GM18870 (cell line): Measurements from ENCODE around the gene G6PC3.
A peak's percentile ranks its signal among the peaks of the same experiment; 100 is the strongest.
"Not testable (repeated sequence)": the region's sequence is repeated elsewhere in the genome, so short reads cannot be mapped to it uniquely, and the experiment has no call there.

ENCODE experiments used
- ATAC-seq: cut with Tn5 transposase; IDR thresholded peaks from one replicate; pipeline ENCODE4 v1.9.1; 2021; ENCODE audit warnings: moderate library complexity; ENCODE audit not compliant: unreplicated experiment

G6PC3 gene, protein sequence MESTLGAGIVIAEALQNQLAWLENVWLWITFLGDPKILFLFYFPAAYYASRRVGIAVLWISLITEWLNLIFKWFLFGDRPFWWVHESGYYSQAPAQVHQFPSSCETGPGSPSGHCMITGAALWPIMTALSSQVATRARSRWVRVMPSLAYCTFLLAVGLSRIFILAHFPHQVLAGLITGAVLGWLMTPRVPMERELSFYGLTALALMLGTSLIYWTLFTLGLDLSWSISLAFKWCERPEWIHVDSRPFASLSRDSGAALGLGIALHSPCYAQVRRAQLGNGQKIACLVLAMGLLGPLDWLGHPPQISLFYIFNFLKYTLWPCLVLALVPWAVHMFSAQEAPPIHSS

GRCh38 chr17:44070455-44071197, at the start of gene G6PC3:
G6PC3 (plus strand) TSS chr17:44070735; CDS start chr17:44070966, 231 bp downstream.
- peak; percentile 53 for ATAC-seq

GRCh38 chr17:44021227-44021626, 49.3 kb upstream of the G6PC3 start:
- not testable (repeated sequence) for ATAC-seq

- ATAC-seq = no peak
Measured at GRCh38 chr17:44022246-44022645, 48.3 kb upstream of the G6PC3 start.

DNA sequence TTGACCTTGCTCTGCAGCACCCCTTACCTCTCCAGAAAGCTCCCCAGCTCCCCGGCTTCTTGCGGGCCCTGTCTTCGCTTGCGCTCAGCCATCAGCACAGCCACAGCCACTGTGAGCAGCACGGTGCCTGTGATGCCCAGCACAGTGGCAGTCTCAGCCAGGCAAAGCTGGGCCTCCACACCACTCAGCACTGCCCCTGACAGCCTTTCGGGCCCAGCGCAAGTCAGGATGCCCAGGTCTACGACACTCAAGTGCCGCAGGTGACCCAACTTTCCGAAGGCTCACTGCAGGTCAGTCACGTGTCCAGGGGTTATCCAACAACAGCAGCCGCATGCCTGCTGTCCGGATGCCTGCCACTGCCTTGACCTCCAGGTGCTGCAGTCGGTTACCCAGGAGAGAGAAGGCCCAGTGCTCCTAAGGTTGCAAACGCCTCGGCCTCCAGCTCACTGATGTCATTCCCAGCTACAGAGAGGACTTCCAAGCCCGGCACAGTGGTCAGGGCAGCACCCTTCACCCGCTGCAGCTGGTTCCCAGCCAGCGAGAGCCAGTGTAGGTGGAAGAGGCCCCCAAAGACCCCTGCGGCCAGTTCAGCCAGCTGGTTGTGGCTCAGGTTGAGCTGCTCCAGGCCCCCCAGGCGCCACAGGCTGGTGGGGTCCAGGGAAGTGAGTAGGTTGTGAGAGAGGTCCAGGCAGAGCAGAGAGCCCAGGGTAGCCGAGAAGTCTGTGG, 46.8 kb upstream of the G6PC3 start:
- no peak for ATAC-seq

DNA sequence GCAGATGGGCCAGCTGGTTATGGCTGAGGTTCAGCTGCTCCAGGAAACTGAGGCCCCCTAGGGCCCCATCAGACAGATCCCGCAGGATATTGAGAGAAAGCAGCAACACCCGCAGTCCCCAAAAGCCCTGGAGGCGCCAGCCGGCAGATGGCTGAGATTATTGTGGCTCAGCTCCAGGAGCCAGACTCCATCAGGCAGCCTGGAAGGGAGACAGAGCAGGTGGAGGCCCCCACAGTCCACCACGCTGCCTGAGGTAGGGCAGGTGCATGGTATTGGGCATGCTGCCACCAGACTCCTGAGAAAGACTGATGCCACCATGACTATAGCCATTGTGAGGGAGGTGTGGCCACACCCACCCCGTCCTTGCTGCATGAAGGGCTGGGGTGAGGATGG, 46.3 kb upstream of the G6PC3 start:
- no peak for ATAC-seq

- no peak for ATAC-seq
Measured at GRCh38 chr17:44024853-44025252, 45.7 kb upstream of the G6PC3 start.

DNA sequence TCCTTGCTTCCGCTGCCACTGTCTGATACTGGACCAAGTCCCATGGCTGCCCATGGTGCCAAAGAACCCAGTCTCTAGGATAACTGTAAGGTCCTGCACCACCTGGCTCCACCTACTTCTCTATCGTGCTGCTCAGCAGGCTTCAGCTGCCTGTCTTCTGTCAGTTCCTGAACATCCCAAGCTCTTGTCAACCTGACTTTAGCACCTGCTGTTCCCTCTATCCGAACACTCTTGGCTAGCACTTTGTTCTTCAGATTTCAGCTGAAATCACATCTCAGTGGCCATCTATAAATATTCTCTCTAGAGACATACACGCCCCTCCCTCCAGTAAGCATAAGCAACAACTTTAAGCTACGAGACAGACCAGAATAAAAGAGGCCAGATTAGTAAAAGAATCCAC, 40.8 kb upstream of the G6PC3 start:
- no peak for ATAC-seq

DNA sequence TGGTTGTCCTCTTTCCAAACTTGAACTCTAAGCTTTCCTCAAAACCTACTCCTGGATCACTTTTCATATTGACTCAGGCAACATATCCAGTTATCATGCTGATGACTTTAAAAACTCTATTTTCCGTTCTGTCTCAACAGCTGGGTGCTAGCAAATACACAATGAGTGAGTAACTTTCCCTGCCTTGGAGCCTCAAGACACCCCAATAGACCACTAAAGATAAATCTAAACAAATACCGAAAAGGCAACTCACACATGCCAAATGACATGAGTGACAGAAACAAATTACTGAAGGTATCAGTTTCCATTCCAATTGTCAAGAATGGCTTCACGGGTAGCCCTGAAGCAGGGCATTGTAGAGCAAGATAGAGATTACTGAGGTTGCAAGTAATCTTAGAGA, 40.1 kb upstream of the G6PC3 start:
- no peak for ATAC-seq

GRCh38 chr17:44033861-44034408, 36.6 kb upstream of the G6PC3 start:
- ATAC-seq = no peak

- not testable (repeated sequence) for ATAC-seq
Measured at GRCh38 chr17:44034688-44035087, 35.8 kb upstream of the G6PC3 start.

DNA sequence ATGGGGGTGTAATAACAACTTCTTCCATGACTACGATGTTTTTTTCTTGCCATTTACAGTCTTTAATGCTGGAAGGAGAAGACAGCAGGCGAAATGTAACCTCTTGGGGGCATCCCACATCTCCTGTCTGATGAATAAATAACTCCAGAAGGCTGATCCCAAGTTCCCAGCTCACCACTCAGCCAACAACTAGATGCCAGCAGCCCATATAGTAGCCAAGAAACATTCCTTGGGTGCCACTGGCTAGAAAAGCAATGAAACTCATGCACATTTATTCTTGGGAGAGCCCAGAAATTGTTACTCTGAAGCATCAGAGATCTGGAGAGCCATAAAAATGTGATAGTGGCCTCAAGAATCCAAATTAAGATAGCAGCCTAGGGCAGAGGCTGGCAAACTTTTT, 33.1 kb upstream of the G6PC3 start:
- no peak for ATAC-seq

- ATAC-seq = no peak
Measured at GRCh38 chr17:44038604-44039011, 31.9 kb upstream of the G6PC3 start.

GRCh38 chr17:44039829-44040635, 30.5 kb upstream of the G6PC3 start:
- no peak for ATAC-seq

- ATAC-seq = no peak
Measured at GRCh38 chr17:44043272-44043696, 27.3 kb upstream of the G6PC3 start.

DNA sequence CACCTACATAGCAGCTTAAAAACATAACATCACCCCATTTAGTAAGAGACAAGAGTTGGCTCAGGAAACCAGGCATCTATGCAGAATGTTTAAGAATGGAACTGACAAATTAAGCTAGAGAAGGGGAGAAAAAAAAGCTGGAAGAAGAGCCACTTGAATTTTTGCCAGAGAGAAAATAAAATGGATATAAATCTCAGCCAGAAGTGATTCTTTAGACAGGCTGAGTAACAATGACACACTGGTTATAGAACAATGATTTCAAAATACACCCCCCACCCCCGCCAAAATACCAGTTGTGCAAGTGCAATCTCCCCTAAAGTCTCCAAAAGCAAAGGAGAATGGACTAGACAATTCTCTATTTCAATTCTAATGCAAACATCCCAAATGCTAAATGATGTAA, 26.5 kb upstream of the G6PC3 start:
- no peak for ATAC-seq

DNA sequence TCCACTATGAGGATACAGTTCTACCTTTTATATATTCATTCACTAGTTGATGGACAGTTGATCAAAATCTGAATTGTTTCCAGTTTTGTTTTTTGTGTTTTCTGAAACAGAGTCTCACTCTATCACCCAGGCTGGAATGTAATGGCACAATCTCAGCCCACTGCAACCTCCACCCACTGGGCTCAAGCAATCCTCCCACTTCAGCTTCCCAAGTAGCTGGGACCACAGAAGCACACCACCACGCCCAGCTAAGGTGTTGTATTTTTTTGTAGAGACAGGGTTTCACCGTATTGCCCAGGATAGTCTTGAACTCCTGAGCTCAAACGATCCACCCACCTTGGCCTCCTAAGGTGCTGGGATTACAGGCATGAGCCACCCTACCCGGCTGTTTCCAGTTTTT, 25.0 kb upstream of the G6PC3 start:
- ATAC-seq = no peak

GRCh38 chr17:44046893-44047292, 23.6 kb upstream of the G6PC3 start:
- ATAC-seq = not testable (repeated sequence)

DNA sequence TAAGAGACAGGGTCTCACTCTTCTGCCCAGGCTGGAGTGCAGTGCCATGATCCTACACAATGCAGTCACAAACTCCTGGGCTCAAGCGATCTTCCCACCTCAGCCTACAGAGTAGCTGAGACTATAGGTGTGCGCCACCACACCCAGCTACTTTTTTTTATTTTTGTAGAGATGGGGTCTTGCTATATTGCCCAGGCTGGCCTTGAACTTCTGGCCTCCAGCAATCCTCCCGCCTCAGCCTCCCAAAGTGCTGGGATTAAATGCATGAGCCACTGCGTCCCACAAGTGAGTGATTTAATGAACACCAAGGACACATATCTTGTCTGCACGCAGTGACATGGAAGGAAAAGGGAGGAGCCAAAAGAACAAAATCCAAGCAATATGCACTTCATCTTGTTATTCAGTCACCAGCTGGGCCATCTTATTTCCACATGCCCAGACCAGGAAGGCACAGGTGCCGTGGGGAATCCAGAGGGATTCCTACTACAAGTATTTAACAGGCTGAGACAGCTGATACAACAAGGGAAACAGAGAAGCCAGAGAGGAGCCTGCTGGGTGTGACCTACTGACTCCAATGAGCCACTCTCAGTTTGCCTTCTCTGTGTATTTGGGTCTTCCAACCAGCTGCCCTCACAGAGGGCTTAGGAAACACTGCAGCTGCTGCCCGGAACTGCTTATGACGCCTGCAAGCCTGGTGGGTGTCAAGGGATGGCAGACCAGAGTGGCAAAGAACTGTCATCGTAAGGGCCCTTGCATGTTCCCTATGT, 21.1 kb upstream of the G6PC3 start:
- ATAC-seq = no peak

DNA sequence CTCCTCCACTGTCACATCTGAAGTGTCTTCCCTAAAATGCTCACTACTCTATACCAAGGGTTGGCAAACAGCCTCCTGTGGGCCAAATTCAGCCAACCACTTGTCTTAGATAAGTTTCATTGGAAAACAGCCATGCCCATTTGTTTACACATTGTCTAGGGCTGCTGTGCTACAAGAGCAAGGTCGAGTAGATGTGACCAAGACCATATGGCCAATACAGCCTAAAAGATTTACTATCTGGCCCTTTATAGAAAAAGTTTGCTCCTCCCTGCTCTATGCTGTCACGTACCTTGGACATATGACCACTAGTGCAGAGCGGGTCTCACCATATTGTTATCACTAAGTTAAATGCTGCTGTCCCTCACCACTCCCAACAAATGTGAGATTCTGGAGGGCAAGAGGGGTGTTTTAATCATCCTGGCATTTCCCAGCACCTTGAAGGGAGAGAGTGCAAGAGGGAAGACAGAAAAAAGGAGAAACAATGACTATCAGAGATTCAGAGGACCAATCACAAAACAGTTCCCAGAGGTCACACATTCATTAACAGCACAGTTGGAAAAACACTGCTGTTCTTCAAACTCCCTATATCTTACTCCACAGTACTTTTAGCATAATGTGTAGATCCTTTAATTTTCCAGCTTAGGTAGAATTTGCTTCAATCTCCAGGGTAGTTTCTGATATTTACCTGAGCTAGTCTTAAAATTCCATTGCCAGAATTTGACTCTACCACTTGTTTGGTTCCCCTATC, 17.2 kb upstream of the G6PC3 start:
- ATAC-seq = no peak
